Activated T-cell treated with anti-CD3 and anti-CD28 coated beads, Interleukin-2, amount 50 U/mL, for 24 hours (primary cell): ENCODE data around the gene PITPNC1.
"Not testable (repeated sequence)": the region's sequence is repeated elsewhere in the genome, so short reads cannot be mapped to it uniquely, and the experiment has no call there.

ENCODE experiments used
- DNase-seq: peaks from one replicate; pipeline ENCODE4 v3.0.0-alpha.2; 2020
- H3K27ac Mint-ChIP-seq: 2 replicates; pipeline ENCODE4 v1.8.0; 2020; ENCODE audit warnings: mild to moderate bottlenecking, mixed read lengths
- H3K27me3 Mint-ChIP-seq: 2 replicates; pipeline ENCODE4 v1.8.0; 2020; ENCODE audit warnings: mixed read lengths
- H3K36me3 Mint-ChIP-seq: 2 replicates; pipeline ENCODE4 v1.8.0; 2020; ENCODE audit warnings: low read depth, mixed read lengths
- H3K4me1 Mint-ChIP-seq: 2 replicates; pipeline ENCODE4 v1.8.0; 2020; ENCODE audit warnings: low read depth, mixed read lengths
- H3K4me3 Mint-ChIP-seq: 2 replicates; pipeline ENCODE4 v1.8.0; 2020; ENCODE audit warnings: mild to moderate bottlenecking, moderate library complexity, mixed read lengths
- H3K9me3 Mint-ChIP-seq: 2 replicates; pipeline ENCODE4 v1.8.0; 2020; ENCODE audit warnings: mixed read lengths

Gene PITPNC1

GRCh38 chr17:67422897-67423296 lies 45.8 kb downstream of the PITPNC1 start:
- Mint-ChIP-seq H3K4me3 (no peak overlapping the region), H3K4me1 (peaks cover 84% of the 10 kb centered on the region), H3K27me3 (no peaks in the 10 kb centered on the region), H3K36me3 (peaks cover 21% of the 10 kb centered on the region), H3K27ac (peak overlapping the region; percentile 98), H3K9me3 (no peaks in the 10 kb centered on the region)
- no peak for DNase-seq

- no peak for DNase-seq
- Mint-ChIP-seq H3K27ac (peak overlapping the region; percentile 64), H3K4me3 (no peak overlapping the region), H3K36me3 (peaks cover 21% of the 10 kb centered on the region), H3K27me3 (no peaks in the 10 kb centered on the region), H3K9me3 (no peaks in the 10 kb centered on the region), H3K4me1 (peaks cover 78% of the 10 kb centered on the region)
Measured at GRCh38 chr17:67425571-67426160, 48.6 kb downstream of the PITPNC1 start.

- no peak for DNase-seq
- Mint-ChIP-seq H3K4me1 (peaks cover 77% of the 10 kb centered on the region), H3K4me3 (no peak overlapping the region), H3K9me3 (no peaks in the 10 kb centered on the region), H3K36me3 (peaks cover 21% of the 10 kb centered on the region), H3K27me3 (no peaks in the 10 kb centered on the region), H3K27ac (peak overlapping the region; percentile 31)
Measured at GRCh38 chr17:67427424-67427823, 50.3 kb downstream of the PITPNC1 start.

- H3K27ac Mint-ChIP-seq, result peak overlapping the region; percentile 96
Measured at GRCh38 chr17:67430515-67430914, 53.4 kb downstream of the PITPNC1 start.

GRCh38 chr17:67431249-67432015 lies 54.4 kb downstream of the PITPNC1 start:
- Mint-ChIP-seq H3K36me3 (peaks cover 3% of the 10 kb centered on the region), H3K27me3 (no peaks in the 10 kb centered on the region)

More at GRCh38 chr17:67430515-67430914, 53.4 kb downstream of the PITPNC1 start:
- H3K9me3 Mint-ChIP-seq, H3K36me3 Mint-ChIP-seq, DNase-seq, H3K27me3 Mint-ChIP-seq, H3K4me3 Mint-ChIP-seq: not testable (repeated sequence)
- H3K4me1 Mint-ChIP-seq, result peaks cover 79% of the 10 kb centered on the region

GRCh38 chr17:67433248-67433924 lies 56.3 kb downstream of the PITPNC1 start:
- no peaks in the 10 kb centered on the region for H3K27me3 Mint-ChIP-seq
- H3K27ac Mint-ChIP-seq, result peak overlapping the region; percentile 71
- peaks cover 88% of the 10 kb centered on the region for H3K4me1 Mint-ChIP-seq
- H3K9me3 Mint-ChIP-seq, result no peaks in the 10 kb centered on the region
- no peak for DNase-seq
- H3K4me3 Mint-ChIP-seq, result no peak overlapping the region
- H3K36me3 Mint-ChIP-seq, result no peaks in the 10 kb centered on the region

More at GRCh38 chr17:67431249-67432015, 54.4 kb downstream of the PITPNC1 start:
- Mint-ChIP-seq H3K9me3 (no peaks in the 10 kb centered on the region), H3K27ac (peak overlapping the region; percentile 96), H3K4me1 (peaks cover 79% of the 10 kb centered on the region), H3K4me3 (peak overlapping the region; percentile 50)
- no peak for DNase-seq

- Mint-ChIP-seq H3K27ac (peak overlapping the region; percentile 91), H3K4me3 (peak overlapping the region; percentile 18), H3K4me1 (peaks cover 92% of the 10 kb centered on the region), H3K36me3 (no peaks in the 10 kb centered on the region), H3K27me3 (no peaks in the 10 kb centered on the region), H3K9me3 (no peaks in the 10 kb centered on the region)
- peak; percentile 59 for DNase-seq
Measured at GRCh38 chr17:67434061-67434525, 57.0 kb downstream of the PITPNC1 start.

- H3K36me3 Mint-ChIP-seq, result no peaks in the 10 kb centered on the region
- H3K27me3 Mint-ChIP-seq, result no peaks in the 10 kb centered on the region
- peak overlapping the region; percentile 64 for H3K4me3 Mint-ChIP-seq
- H3K4me1 Mint-ChIP-seq, result peaks cover 93% of the 10 kb centered on the region
- H3K27ac Mint-ChIP-seq, result peak overlapping the region; percentile 95
- no peaks in the 10 kb centered on the region for H3K9me3 Mint-ChIP-seq
- DNase-seq, result no peak
Measured at GRCh38 chr17:67435122-67435521, 58.0 kb downstream of the PITPNC1 start.

- Mint-ChIP-seq H3K4me3 (no peak overlapping the region), H3K27me3 (no peaks in the 10 kb centered on the region)
Measured at GRCh38 chr17:67435786-67436185, 58.7 kb downstream of the PITPNC1 start.

GRCh38 chr17:67436233-67436632 lies 59.2 kb downstream of the PITPNC1 start:
- no peaks in the 10 kb centered on the region for H3K27me3 Mint-ChIP-seq
- peaks cover 90% of the 10 kb centered on the region for H3K4me1 Mint-ChIP-seq
- DNase-seq, result no peak
- peak overlapping the region; percentile 95 for H3K27ac Mint-ChIP-seq
- no peaks in the 10 kb centered on the region for H3K9me3 Mint-ChIP-seq
- no peak overlapping the region for H3K4me3 Mint-ChIP-seq
- no peaks in the 10 kb centered on the region for H3K36me3 Mint-ChIP-seq

More at GRCh38 chr17:67435786-67436185, 58.7 kb downstream of the PITPNC1 start:
- DNase-seq, result no peak
- Mint-ChIP-seq H3K27ac (peak overlapping the region; percentile 95), H3K9me3 (no peaks in the 10 kb centered on the region), H3K4me1 (peaks cover 90% of the 10 kb centered on the region), H3K36me3 (no peaks in the 10 kb centered on the region)

GRCh38 chr17:67438667-67439066 lies 61.6 kb downstream of the PITPNC1 start:
- no peaks in the 10 kb centered on the region for H3K36me3 Mint-ChIP-seq
- H3K27ac Mint-ChIP-seq, result peak overlapping the region; percentile 95
- no peak for DNase-seq
- H3K4me3 Mint-ChIP-seq, result no peak overlapping the region
- no peaks in the 10 kb centered on the region for H3K27me3 Mint-ChIP-seq
- peaks cover 87% of the 10 kb centered on the region for H3K4me1 Mint-ChIP-seq
- H3K9me3 Mint-ChIP-seq, result no peaks in the 10 kb centered on the region

- H3K27ac Mint-ChIP-seq, result peak overlapping the region; percentile 95
- no peaks in the 10 kb centered on the region for H3K27me3 Mint-ChIP-seq
- peaks cover 88% of the 10 kb centered on the region for H3K4me1 Mint-ChIP-seq
- H3K36me3 Mint-ChIP-seq, result no peaks in the 10 kb centered on the region
- DNase-seq, result no peak
- no peaks in the 10 kb centered on the region for H3K9me3 Mint-ChIP-seq
- H3K4me3 Mint-ChIP-seq, result no peak overlapping the region
Measured at GRCh38 chr17:67439269-67439668, 62.2 kb downstream of the PITPNC1 start.

- no peak for DNase-seq
- Mint-ChIP-seq H3K9me3 (no peaks in the 10 kb centered on the region), H3K4me1 (peaks cover 88% of the 10 kb centered on the region), H3K27ac (peak overlapping the region; percentile 94), H3K4me3 (peak overlapping the region; percentile 78), H3K27me3 (no peaks in the 10 kb centered on the region), H3K36me3 (no peaks in the 10 kb centered on the region)
Measured at GRCh38 chr17:67440277-67441051, 63.4 kb downstream of the PITPNC1 start.
